ENCODE results near the gene ACVR1B.

The ACVR1B gene

GRCh38 chr12:51944608-51945233 lies 6.8 kb upstream of the ACVR1B start:
- DNase-seq = no peak

DNA sequence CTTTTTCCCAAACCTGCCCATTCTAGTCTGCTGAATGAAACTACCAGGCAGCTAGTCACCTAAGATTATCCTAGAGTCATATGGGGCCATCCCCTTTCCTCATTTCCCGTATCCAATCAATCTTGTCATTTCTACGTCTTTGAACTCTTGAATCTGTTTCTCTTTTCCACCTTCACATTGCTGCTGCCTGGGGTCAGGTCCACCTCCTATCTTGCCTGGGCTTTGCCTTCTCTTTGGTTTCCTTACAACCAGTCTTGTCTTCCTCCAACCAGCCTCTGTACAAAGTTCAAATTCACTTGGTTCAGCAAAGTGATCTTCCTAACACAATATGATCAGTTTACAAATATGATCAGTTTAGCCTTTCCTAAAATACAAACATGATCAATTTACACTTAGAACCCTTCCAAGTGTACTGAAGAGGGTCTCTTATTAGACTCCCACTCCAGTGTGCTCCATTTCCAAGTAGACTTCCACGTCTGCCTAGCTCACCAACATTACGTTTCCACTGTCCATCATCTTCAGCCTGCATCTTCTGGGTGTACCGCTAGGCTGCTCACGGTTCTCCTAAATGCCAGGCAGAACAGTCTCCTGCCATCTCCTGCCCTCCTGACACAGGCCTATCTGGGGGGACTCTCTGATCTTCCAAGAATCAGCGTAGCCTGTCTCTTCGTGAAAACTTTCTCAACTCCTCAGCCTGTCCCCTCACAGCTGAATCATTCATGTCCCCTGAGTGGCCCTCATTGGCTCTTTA lies 4.1 kb upstream of the ACVR1B start:
- DNase-seq = no peak

DNA sequence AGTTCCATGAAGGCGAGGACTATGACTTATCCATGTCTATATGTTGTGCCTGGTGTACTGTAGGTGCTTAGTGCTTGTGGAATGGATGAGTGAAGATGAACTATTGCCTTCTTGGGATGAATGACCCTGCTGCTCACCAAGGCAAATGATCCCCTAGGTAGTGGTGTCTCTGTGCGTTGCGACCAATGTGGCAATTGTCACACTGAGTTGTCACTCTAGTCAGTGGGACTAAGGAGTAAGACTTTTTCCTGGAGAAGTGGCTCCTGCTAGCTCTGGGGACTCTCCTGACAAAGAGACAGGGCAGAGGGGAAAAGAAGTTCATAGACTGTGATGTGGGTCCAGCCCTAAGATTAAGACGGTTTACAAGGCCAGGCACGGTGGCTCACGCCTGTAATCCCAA lies 3.4 kb upstream of the ACVR1B start:
- no peak for DNase-seq

DNA sequence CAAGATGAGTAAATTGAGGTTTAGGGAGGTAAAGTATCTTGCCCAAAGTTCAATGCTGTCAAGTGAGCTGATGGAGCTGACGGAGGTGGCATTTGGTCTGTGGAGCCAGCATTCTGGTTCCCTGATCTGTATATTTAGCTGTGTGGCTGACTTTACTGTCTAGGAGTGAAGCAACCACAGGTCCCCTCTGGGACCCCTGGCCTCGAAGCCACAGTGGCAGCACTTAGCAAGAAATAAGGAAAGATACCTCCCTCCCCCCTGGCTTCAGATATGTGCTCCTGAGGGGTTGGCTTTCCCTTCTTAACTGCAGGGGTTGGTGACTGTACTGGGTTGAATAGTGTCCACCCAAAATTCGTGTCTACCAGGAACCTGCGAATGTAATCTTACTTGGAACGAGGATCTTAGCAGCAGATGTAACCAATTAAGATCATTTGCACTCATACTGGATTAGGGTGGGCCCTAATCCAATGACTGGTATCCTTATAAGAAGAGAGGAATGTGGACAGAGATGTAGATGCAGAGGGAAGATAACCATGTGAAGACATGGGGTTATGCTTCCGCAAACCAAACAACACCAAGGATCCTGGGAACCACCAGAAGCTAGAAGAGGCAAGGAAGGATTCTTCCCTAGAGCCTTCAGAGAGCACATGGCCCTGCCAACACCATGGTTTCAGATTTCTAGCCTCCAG lies 2.0 kb upstream of the ACVR1B start:
- no peak for DNase-seq

GRCh38 chr12:51950682-51951198 lies 759 bp upstream of the ACVR1B start:
- no peak for DNase-seq

GRCh38 chr12:51951843-51952722 lies 584 bp downstream of the ACVR1B start:
- peak; percentile 48 to 61 for DNase-seq

- no peak for DNase-seq
These were observed 1.6 kb downstream of the ACVR1B start for GRCh38 chr12:51953089-51953488.

DNA sequence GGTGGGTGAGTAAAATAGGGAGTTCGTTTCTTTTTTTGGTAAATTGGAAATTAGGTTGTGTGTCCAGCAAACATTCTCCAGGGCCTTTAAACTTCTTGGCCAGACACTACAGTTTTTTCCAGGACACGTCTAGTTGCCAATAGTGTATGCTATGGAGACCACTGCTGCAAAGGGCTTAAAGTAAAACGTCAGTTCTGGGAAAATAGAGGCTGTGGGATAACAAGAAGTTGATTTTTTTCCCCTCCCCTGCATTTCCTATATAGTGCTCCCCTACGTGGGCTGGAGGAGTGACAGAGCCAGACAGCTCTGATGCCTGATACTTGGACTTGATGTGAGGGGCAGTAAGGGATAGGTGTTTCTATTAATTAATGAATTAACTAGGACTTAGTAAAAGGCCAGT lies 2.4 kb downstream of the ACVR1B start:
- peak in 1 of 2 donors; percentile 49 for DNase-seq

DNA sequence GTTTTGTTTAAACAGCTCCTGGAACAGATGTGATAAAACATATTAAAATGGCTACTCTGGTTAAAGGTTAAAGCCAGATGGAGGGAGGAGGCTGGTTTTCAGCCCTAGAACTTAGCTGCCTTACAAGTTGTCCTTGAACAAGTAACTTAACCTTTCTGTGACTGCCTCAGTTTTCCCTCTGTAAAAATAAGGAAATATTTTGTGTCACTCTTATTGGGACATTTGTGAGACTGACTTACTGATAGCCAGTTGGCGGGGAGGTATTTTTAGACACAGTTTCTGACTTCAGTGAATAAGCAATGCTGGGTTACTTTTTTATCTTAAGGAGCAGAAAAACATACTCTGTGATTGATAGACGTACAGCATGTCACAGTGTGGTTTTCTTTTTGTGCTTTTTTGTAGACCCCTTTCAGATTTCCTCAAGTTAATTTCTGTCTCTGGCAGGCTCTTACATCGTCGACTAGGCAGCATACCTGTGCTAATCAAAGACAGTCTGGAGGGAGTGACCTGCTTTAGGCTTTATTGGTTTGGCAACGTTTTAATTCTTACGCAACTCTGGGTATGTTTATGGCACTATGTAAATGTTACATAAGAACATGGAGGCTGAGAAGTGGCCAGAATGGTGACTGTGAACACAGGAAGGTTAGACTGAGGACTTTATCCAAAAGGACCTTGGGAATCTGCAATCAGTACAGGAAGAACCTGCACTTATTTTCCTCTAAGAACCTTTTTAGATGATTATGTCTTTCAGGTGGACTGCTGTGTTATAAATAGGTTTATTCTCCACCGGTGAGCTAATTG lies 3.3 kb downstream of the ACVR1B start:
- DNase-seq = peak; percentile 42 to 67

- no peak for DNase-seq
These were observed 4.2 kb downstream of the ACVR1B start for GRCh38 chr12:51955702-51956101.

GRCh38 chr12:51958542-51958941 lies 7.0 kb downstream of the ACVR1B start:
- DNase-seq = no peak

DNA sequence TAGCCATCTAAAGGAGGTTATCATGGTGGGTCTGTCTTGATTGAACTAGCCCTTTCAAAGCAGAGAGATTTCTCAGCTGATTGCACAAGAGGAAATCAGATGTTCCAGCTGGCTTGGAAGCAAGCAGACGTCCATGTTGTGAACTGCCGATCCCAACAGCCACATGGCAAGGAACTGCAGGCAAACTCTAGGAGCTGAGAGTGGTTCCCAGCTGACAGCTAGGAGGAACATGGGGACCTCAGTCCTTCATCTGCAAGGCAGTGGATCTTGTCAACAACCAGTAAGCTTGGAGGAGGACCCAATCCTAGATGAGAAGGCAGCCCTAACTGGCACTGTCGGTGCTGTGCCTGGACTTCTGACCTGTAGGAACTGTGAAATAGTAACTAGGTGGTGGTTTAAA lies 7.7 kb downstream of the ACVR1B start:
- peak in 1 of 2 donors; percentile 30 for DNase-seq

DNA sequence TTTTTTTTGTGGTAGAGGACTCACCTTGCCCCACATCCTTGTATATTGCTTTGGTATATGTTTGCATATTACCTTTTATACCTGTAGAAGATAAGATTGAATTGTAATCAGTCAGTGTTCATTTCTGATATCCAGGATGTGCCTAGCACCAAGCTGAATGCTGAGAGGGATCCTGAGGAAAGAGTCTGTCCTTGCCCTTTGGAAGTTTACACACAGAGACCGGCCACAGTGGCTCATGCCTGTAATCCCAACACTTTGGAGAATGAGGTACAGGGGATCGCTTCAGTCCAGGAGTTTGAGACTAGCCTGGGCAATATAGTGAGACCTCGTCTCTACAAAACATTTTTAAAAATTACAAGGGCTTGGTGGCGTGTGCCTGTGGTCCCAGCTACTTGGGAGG lies 8.4 kb downstream of the ACVR1B start:
- DNase-seq = no peak

- DNase-seq = no peak
These were observed 9.0 kb downstream of the ACVR1B start for GRCh38 chr12:51960488-51960887.

GRCh38 chr12:51960890-51961289 lies 9.4 kb downstream of the ACVR1B start:
- no peak for DNase-seq

- no peak for DNase-seq
These were observed 10.3 kb downstream of the ACVR1B start for GRCh38 chr12:51961834-51962233.

DNA sequence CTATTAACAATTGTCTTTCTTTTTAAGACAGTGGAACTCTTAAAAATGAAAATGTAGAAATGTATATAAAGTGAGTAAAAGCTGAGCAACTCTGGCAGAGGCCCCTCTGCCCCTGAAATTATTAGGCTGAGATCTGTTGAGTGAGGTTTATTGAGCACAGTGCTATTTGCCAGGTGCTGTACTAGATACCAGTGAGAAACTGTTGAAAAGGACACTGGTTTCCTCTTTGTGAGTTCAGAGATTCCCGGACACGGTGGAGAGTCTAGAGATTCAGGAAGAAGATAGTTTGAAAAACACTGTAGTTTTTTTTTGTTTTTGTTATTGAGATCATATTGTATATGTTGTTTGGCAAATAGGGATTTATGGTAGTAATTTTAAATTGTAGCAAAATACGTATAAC lies 11.2 kb downstream of the ACVR1B start:
- no peak for DNase-seq

GRCh38 chr12:51963477-51963876 lies 12.0 kb downstream of the ACVR1B start:
- no peak for DNase-seq

GRCh38 chr12:51969643-51970042 lies 18.1 kb downstream of the ACVR1B start:
- DNase-seq = no peak

DNA sequence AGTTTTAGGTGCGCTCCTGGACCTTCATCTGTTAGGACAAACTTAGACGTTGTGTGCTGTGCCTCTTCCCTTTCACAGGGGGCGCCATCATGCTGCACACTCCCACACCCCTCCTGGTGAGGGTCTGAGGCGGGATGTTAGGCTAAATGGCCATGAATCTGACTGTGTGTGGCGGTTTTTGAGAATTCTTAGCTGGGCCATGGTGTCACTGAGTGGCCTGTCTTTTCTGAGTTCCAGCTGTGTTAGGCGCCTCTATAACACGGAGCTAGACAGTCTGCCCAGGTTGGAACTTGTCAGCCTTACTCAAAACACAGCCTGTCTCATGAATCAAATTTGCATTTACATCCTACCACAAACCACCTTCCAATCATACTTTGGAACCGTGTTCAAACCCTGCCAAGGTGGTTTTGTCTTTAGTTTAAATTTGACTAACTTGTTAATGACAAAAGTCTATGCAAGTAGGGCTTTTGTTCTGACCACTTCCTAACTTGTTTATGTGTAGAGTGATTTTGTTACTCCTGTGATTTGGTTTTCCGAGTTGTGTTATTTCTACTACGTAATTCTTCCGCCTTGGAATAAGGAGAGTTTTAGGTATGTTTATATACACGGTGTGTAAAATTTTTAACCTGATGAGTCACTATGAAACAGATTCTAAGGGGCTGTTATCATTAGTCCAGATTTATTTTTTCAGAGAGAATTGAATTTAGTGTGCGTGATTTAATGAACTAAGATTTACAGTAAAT lies 19.6 kb downstream of the ACVR1B start:
- no peak for DNase-seq

All from inflammatory macrophage (primary cell).